GM10266 (cell line): ENCODE results near the gene FOSL1.

Experiments used
- DNase-seq: peaks from one replicate; pipeline ENCODE4 v3.0.0; 2012; ENCODE audit errors: extremely low spot score
- CTCF ChIP-seq: IDR thresholded peaks from 2 replicates; pipeline ENCODE4 v1.5.1; 2012; ENCODE audit warnings: mild to moderate bottlenecking, low read depth; ENCODE audit not compliant: control insufficient read depth, insufficient read depth; ENCODE audit errors: missing control alignments

The FOSL1 gene

GRCh38 chr11:65883786-65884715 is 16.1 kb downstream of the FOSL1 start:
- TF ChIP-seq CTCF = no peak
- no peak for DNase-seq

GRCh38 chr11:65883058-65883761 is 17.0 kb downstream of the FOSL1 start:
- TF ChIP-seq CTCF = no peak
- no peak for DNase-seq

GRCh38 chr11:65882120-65883057 is 17.8 kb downstream of the FOSL1 start:
- no peak for TF ChIP-seq CTCF
- no peak for DNase-seq

GRCh38 chr11:65880844-65881421 is 19.3 kb downstream of the FOSL1 start:
- no peak for TF ChIP-seq CTCF
- DNase-seq = no peak

GRCh38 chr11:65880027-65880426 is 20.2 kb downstream of the FOSL1 start:
- no peak for TF ChIP-seq CTCF

GRCh38 chr11:65879617-65880016 is 20.6 kb downstream of the FOSL1 start, which contains the start of gene CTSW:
Gene CTSW (plus strand): TSS chr11:65879837. CDS start chr11:65879855, 18 bp downstream.
- DNase-seq = no peak
- no peak for TF ChIP-seq CTCF

More at GRCh38 chr11:65880027-65880426, 20.2 kb downstream of the FOSL1 start:
- DNase-seq = no peak
